SK-N-SH (cell line): Measurements from ENCODE around the gene VWF. TPM values are rescaled to one million over a fixed set of nuclear protein-coding genes. Genes with fewer than 3 reads are reported as not detected.
A peak's percentile ranks its signal among the peaks of the same experiment; 100 is the strongest.

Experiments
- CTCF ChIA-PET: fragments of 300-600, 350-600 bp; formaldehyde crosslinking; extraction: SDS; loops from one replicate; lab custom pipeline; 2021; lab: Yijun Ruan, JAX
- POLR2A ChIA-PET: fragments of 350-600 bp; sonication (Branson Sonifier 250); formaldehyde crosslinking; extraction: SDS; loops from one replicate; lab custom pipeline; 2020; ENCODE audit warnings: antibody characterized with exemption, inconsistent platforms; lab: Yijun Ruan, JAX
- DNase-seq: peaks from one replicate; pipeline ENCODE4 v3.0.0; 2012
- H2AFZ ChIP-seq: fragments of 200-600 bp; sonication (generic); 2 replicates; pipeline ENCODE4 v1.8.1; 2016; ENCODE audit warnings: antibody characterized with exemption, mild to moderate bottlenecking, low read depth
- H3F3A ChIP-seq: fragments of 200-600 bp; sonication (generic); replicated peaks from 2 replicates; pipeline ENCODE3; 2016; ENCODE audit warnings: antibody characterized with exemption, mild to moderate bottlenecking; ENCODE audit not compliant: insufficient read depth
- H3K27ac ChIP-seq, 2 experiments: fragments of 200-500 bp in 1 of 2; fragments of 200-600 bp in 1 of 2; sonication (Bioruptor generic) in 1 of 2; sonication (generic), shearing (Covaris generic) in 1 of 2; 2 replicates each; pipeline versions ENCODE4 v1.5.1 to v1.6.1; 2014 to 2016; ENCODE audit warnings: low read depth in 2 of 2, inconsistent platforms in 1 of 2, low read length in 1 of 2, mild to moderate bottlenecking in 1 of 2, mixed read lengths in 1 of 2
- H3K27me3 ChIP-seq: fragments of 200-600 bp; sonication (generic), shearing (Covaris generic); 2 replicates; pipeline ENCODE4 v1.6.1; 2016; ENCODE audit warnings: mixed run types; ENCODE audit not compliant: insufficient read depth
- H3K36me3 ChIP-seq, 2 experiments: fragments of 200-500 bp in 1 of 2; fragments of 200-600 bp in 1 of 2; sonication (Bioruptor generic) in 1 of 2; sonication (generic) in 1 of 2; replicated peaks in 1 of 2; 2 replicates each; pipeline versions ENCODE3 to v1.5.1; 2014 to 2016; ENCODE audit warnings: low read length in 1 of 2, mild to moderate bottlenecking in 1 of 2; ENCODE audit not compliant: insufficient read depth in 2 of 2, control insufficient read depth in 1 of 2
- H3K4me1 ChIP-seq, 2 experiments: fragments of 200-500 bp in 1 of 2; fragments of 200-600 bp in 1 of 2; sonication (Bioruptor generic) in 1 of 2; sonication (generic), shearing (Covaris generic) in 1 of 2; 2 replicates each; pipeline versions ENCODE4 v1.5.1 to v1.6.1; 2014 to 2016; ENCODE audit warnings: low read depth in 1 of 2, low read length in 1 of 2, mixed run types in 1 of 2; ENCODE audit not compliant: insufficient read depth in 2 of 2, control insufficient read depth in 1 of 2
- H3K4me2 ChIP-seq: fragments of 200-600 bp; sonication (generic), shearing (Covaris generic); 2 replicates; pipeline ENCODE4 v1.6.1; 2017; ENCODE audit warnings: mixed run types
- H3K4me3 ChIP-seq, 2 experiments: fragments of 200-500 bp in 1 of 2; fragments of 200-600 bp in 1 of 2; sonication (Bioruptor generic) in 1 of 2; sonication (generic), shearing (Covaris generic) in 1 of 2; 2 replicates each; pipeline versions ENCODE4 v1.5.1 to v1.8.1; 2014 to 2016; ENCODE audit warnings: low read depth in 2 of 2, inconsistent platforms in 1 of 2, low read length in 1 of 2, mild to moderate bottlenecking in 1 of 2, mixed read lengths in 1 of 2, moderate library complexity in 1 of 2
- H3K79me2 ChIP-seq: fragments of 200-600 bp; sonication (generic); 2 replicates; pipeline ENCODE4 v1.8.1; 2017; ENCODE audit warnings: mild to moderate bottlenecking; ENCODE audit not compliant: insufficient read depth
- H3K9ac ChIP-seq: fragments of 200-600 bp; sonication (generic); 2 replicates; pipeline ENCODE4 v1.6.1; 2017; ENCODE audit warnings: mixed run types
- H3K9me2 ChIP-seq: fragments of 200-600 bp; sonication (generic); 2 replicates; pipeline ENCODE4 v1.6.1; 2017; ENCODE audit warnings: mixed run types
- H3K9me3 ChIP-seq: fragments of 200-600 bp; sonication (generic); 2 replicates; pipeline ENCODE4 v1.6.1; 2017; ENCODE audit warnings: mixed run types, mild to moderate bottlenecking, moderate library complexity
- H4K20me1 ChIP-seq: fragments of 200-600 bp; sonication (generic); 2 replicates; pipeline ENCODE4 v1.6.1; 2017; ENCODE audit warnings: mild to moderate bottlenecking, mixed run types; ENCODE audit not compliant: insufficient read depth
- CHD2 ChIP-seq: fragments of 150-350 bp; IDR thresholded peaks from 2 replicates; pipeline ENCODE4 v1.6.1; 2018; ENCODE audit warnings: low read length; ENCODE audit not compliant: partially characterized antibody
- CTCF ChIP-seq: fragments of 200-600 bp; sonication (generic); IDR thresholded peaks from 2 replicates; pipeline ENCODE4 v1.6.1; 2017; ENCODE audit warnings: antibody characterized with exemption, mild to moderate bottlenecking, moderate library complexity
- FOSL2 ChIP-seq: IDR thresholded peaks from 2 replicates; pipeline ENCODE4 v1.4.0; 2012; ENCODE audit warnings: low read depth, mild to moderate bottlenecking, moderate library complexity, borderline replicate concordance
- FOXM1 ChIP-seq: IDR thresholded peaks from 2 replicates; pipeline ENCODE4 v1.4.0; 2012; ENCODE audit warnings: low read depth, mild to moderate bottlenecking
- GABPA ChIP-seq: IDR thresholded peaks from 2 replicates; pipeline ENCODE4 v1.4.0; 2012; ENCODE audit warnings: low read depth, mild to moderate bottlenecking
- GATA2 ChIP-seq: sonication (generic); formaldehyde crosslinking; IDR thresholded peaks from 2 replicates; pipeline ENCODE4 v1.5.0; 2020; ENCODE audit warnings: mild to moderate bottlenecking, missing genetic modification reagents
- IRF3 ChIP-seq: fragments of 150-350 bp; IDR thresholded peaks from 2 replicates; pipeline ENCODE4 v1.6.1; 2016; ENCODE audit warnings: mild to moderate bottlenecking, low read depth, low read length
- MAX ChIP-seq: IDR thresholded peaks from 2 replicates; pipeline ENCODE4 v1.4.0; 2012; ENCODE audit warnings: low read depth
- MEF2A ChIP-seq: IDR thresholded peaks from 2 replicates; pipeline ENCODE4 v1.4.0; 2012; ENCODE audit warnings: low read depth, borderline replicate concordance
- POLR2AphosphoS5 ChIP-seq: IDR thresholded peaks from 2 replicates; pipeline ENCODE4 v1.6.1; 2012; ENCODE audit warnings: low read depth, low read length
- REST ChIP-seq: IDR thresholded peaks from 2 replicates; pipeline ENCODE4 v1.6.1; 2012; ENCODE audit warnings: mild to moderate bottlenecking, low read depth, low read length, moderate library complexity
- RFX5 ChIP-seq: IDR thresholded peaks from 2 replicates; pipeline ENCODE4 v1.6.1; 2012; ENCODE audit warnings: mild to moderate bottlenecking, improper control_type of control experiment, low read length
- RXRA ChIP-seq: IDR thresholded peaks from 2 replicates; pipeline ENCODE4 v1.4.0; 2012; ENCODE audit warnings: low read depth, mild to moderate bottlenecking, borderline replicate concordance
- TCF12 ChIP-seq: IDR thresholded peaks from 2 replicates; pipeline ENCODE4 v1.4.0; 2012
- TEAD4 ChIP-seq: IDR thresholded peaks from 2 replicates; pipeline ENCODE4 v1.4.0; 2012; ENCODE audit warnings: mild to moderate bottlenecking, borderline replicate concordance; ENCODE audit not compliant: insufficient read depth
- USF1 ChIP-seq: IDR thresholded peaks from 2 replicates; pipeline ENCODE4 v1.4.0; 2012; ENCODE audit warnings: low read depth, borderline replicate concordance
- USF2 ChIP-seq: fragments of 150-350 bp; IDR thresholded peaks from 2 replicates; pipeline ENCODE4 v1.6.1; 2017; ENCODE audit warnings: antibody characterized with exemption, low read length, low read depth, borderline replicate concordance
- WGBS: methylation state at CpG from one replicate; pipeline ENCODE4 v1.1.6; 2017; ENCODE audit warnings: low lambda C conversion rate; 5-methylcytosine and 5-hydroxymethylcytosine counted together
- polyA plus RNA-seq, 3 experiments: library from polyadenylated mRNA; depleted of rRNA; stranded (reverse); fragments of >200 nt; gene quantifications; 2 replicates each; pipeline ENCODE4 v1.2.3, GENCODE V29; 2012

VWF gene
- polyA plus RNA-seq, 1 of the 3 experiments (the other 2 are of a cell fraction) = 0.12 TPM

GRCh38 chr12:6158749-6159148 is 34.3 kb upstream of the VWF start:
- Histone ChIP-seq H3F3A (no peaks in the 10 kb centered on the region), H3K27me3 (no peaks in the 10 kb centered on the region), H3K27ac (peak overlapping the region in 1 of 2 experiments; percentile 79; a peak in 1 of 4 replicates), H3K9me2 (no peaks in the 10 kb centered on the region), H3K79me2 (no peaks in the 10 kb centered on the region), H3K36me3 (no peaks in the 10 kb centered on the region), H3K9me3 (no peaks in the 10 kb centered on the region), H3K4me2 (no peak overlapping the region), H2AFZ (no peak overlapping the region), H4K20me1 (no peaks in the 10 kb centered on the region), H3K9ac (no peak overlapping the region), H3K4me3 (no peak overlapping the region), H3K4me1 (peaks cover 0 to 30% of the 10 kb centered on the region in 2 experiments; a peak in 1 of 4 replicates)
- ChIA-PET CTCF (interaction anchor here (3.4 kb wide), 1 partner anchor 120 kb away, joined by 17 read pairs; no protein-coding TSS in a partner anchor), POLR2A (interaction anchor here (1.1 kb wide), 1 partner anchor 74 kb away, joined by 4 read pairs; no protein-coding TSS in a partner anchor)
- TF ChIP-seq POLR2AphosphoS5 (no peak), CHD2 (no peak), FOSL2 (no peak), TCF12 (no peak), GABPA (no peak)
- DNase-seq = peak; percentile 58
- 94% methylated on average over 11 of the region's 11 CpGs for WGBS

GRCh38 chr12:6158255-6158654 is 33.8 kb upstream of the VWF start:
- POLR2A ChIA-PET = interaction anchor here (1.1 kb wide), 1 partner anchor 74 kb away, joined by 4 read pairs; no protein-coding TSS in a partner anchor
- H2AFZ ChIP-seq = no peak overlapping the region

More at GRCh38 chr12:6158255-6158654, 33.8 kb upstream of the VWF start:
- H3K36me3 ChIP-seq = no peaks in the 10 kb centered on the region
- 68% methylated on average over 3 of the region's 4 CpGs for WGBS
- no peak overlapping the region for H3K9ac ChIP-seq
- TF ChIP-seq IRF3 = no peak
- no peak for TF ChIP-seq MEF2A
- TF ChIP-seq RFX5 = no peak
- TF ChIP-seq MAX = no peak
- no peak for TF ChIP-seq RXRA
- no peak for TF ChIP-seq FOSL2
- no peak for TF ChIP-seq FOXM1
- TF ChIP-seq CTCF = no peak
- TF ChIP-seq REST = no peak
- TF ChIP-seq USF2 = no peak
- no peak for TF ChIP-seq GATA2 (CRISPR knock-in tag)
- no peak for TF ChIP-seq USF1
- TF ChIP-seq TEAD4 = no peak
- TF ChIP-seq GABPA = no peak
- TF ChIP-seq CHD2 = no peak
- DNase-seq = no peak
- peaks cover 0 to 26% of the 10 kb centered on the region in 2 experiments; a peak in 1 of 4 replicates for H3K4me1 ChIP-seq
- H3K4me2 ChIP-seq = no peak overlapping the region
- CTCF ChIA-PET = interaction anchor here (1.5 to 3.4 kb wide), 2 partner anchors 37 to 120 kb away, joined by 4 to 17 read pairs; no protein-coding TSS in a partner anchor
- no peaks in the 10 kb centered on the region for H3K79me2 ChIP-seq
- H3K27me3 ChIP-seq = no peaks in the 10 kb centered on the region
- H3K4me3 ChIP-seq = no peak overlapping the region
- H4K20me1 ChIP-seq = no peaks in the 10 kb centered on the region
- no peaks in the 10 kb centered on the region for H3F3A ChIP-seq
- H3K27ac ChIP-seq = peak overlapping the region in 1 of 2 experiments; percentile 79; a peak in 1 of 4 replicates
- no peaks in the 10 kb centered on the region for H3K9me2 ChIP-seq
- no peaks in the 10 kb centered on the region for H3K9me3 ChIP-seq
